Measurements from ENCODE around the gene GLCE.

DNA sequence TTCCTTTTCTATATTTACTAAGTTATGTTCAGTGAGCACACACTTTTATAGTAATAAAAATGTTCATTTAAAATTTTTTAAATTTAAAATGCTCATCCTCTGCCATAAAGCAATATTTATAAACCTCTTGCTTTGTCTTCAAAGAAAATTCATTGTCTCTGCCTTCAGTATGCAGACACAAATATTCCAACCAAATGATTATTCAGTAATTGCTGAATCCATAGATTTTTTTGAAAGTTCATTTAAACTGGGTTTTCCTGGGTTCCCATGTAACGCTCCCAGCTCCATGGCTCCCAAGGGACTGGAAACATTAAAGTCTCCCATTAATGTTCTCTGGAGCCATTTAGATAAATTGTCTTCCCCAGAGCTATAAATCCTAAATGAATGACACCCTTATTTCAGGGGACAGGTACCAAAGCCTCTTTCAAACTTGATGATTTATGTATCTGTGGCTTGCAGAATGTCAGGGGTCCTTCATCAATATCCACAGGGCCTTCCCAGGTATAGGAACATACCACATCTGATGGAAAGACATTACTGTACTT lies 15.2 kb upstream of the GLCE start:
- TF ChIP-seq, protein P1, sequence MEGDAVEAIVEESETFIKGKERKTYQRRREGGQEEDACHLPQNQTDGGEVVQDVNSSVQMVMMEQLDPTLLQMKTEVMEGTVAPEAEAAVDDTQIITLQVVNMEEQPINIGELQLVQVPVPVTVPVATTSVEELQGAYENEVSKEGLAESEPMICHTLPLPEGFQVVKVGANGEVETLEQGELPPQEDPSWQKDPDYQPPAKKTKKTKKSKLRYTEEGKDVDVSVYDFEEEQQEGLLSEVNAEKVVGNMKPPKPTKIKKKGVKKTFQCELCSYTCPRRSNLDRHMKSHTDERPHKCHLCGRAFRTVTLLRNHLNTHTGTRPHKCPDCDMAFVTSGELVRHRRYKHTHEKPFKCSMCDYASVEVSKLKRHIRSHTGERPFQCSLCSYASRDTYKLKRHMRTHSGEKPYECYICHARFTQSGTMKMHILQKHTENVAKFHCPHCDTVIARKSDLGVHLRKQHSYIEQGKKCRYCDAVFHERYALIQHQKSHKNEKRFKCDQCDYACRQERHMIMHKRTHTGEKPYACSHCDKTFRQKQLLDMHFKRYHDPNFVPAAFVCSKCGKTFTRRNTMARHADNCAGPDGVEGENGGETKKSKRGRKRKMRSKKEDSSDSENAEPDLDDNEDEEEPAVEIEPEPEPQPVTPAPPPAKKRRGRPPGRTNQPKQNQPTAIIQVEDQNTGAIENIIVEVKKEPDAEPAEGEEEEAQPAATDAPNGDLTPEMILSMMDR (IDR thresholded peaks at IDR 0.05; ENCODE audit: insufficient read depth, low read depth, low read length) = no peak
- no peak for TF ChIP-seq EZH2 (IDR thresholded peaks at IDR 0.05; ENCODE audit: insufficient read depth, low read length)
